HG03571 (cell line): ENCODE results near the gene PSMB10.
A peak's percentile ranks its signal among the peaks of the same experiment; 100 is the strongest.
"Not testable (repeated sequence)": the region's sequence is repeated elsewhere in the genome, so short reads cannot be mapped to it uniquely, and the experiment has no call there.

Experiments
- ATAC-seq: cut with Tn5 transposase; IDR thresholded peaks from one replicate; pipeline ENCODE4 v1.9.1; 2021; ENCODE audit not compliant: unreplicated experiment

The PSMB10 gene

GRCh38 chr16:67936124-67936879 is at the start of gene PSMB10:
Gene PSMB10, minus strand, starts transcription at chr16:67936850. Its CDS starts 101 bp downstream, at chr16:67936749.
- no peak for ATAC-seq

GRCh38 chr16:67982011-67982696 is 45.5 kb upstream of the PSMB10 start:
- no peak for ATAC-seq

GRCh38 chr16:67979955-67980678 is 43.5 kb upstream of the PSMB10 start, which contains the start of gene DPEP3:
Gene DPEP3, minus strand, starts transcription at chr16:67980499. Its CDS starts 119 bp downstream, at chr16:67980380.
- ATAC-seq = no peak

DNA sequence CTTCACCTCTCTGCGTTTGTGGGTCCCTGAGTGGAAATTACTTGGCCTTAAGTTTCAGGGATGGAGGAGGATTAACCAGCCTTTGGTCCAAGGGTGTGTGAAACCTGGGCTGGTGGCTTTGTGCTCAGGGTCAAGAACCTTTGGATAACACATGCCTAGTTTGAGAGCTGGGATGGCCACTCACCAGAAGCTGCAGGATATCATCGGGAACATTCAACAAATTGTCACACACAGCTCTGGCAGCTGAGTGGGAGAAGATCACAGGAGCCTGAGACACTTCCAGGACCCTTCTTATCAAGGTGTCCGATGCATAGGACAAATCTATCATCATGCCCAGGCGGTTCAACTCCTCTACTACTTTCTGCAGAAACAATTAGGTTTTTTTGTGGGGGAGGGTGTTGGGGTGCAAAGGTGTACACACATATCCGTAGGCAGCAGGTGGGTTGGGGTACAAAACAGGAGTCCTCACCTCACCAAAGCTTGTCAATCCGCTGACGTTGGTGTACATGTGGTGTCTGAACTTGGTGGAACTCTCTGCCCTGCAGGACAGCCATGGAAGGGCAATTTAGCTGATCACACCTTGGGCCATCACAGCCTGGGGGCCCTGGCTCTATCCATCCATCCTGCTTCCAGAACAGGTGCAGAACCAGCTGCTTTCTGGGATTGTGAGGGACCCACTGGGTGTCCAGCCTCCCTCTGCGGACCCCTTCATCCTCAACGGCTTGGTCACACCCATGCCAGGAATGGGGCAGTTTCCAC is 41.0 kb upstream of the PSMB10 start:
- ATAC-seq = no peak

DNA sequence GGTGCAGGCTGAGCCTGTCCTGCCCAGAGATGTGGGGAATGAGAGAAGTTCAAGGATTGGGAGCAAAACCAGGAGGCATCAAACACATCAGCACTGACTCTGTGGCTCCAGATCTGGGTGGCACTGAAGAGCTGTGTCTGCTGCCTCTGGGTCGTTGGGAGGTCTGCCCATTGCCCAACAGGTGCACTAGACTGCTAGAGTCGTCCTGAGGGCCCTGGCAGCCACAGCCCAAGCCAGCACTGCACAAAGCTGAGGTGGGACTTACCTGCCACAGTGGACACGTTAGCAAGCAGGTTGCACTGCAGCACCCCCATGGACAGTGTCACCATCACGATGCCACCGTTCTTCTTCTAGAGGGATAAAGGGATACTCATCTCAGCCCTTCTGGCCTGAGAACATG is 40.4 kb upstream of the PSMB10 start:
- ATAC-seq = no peak

DNA sequence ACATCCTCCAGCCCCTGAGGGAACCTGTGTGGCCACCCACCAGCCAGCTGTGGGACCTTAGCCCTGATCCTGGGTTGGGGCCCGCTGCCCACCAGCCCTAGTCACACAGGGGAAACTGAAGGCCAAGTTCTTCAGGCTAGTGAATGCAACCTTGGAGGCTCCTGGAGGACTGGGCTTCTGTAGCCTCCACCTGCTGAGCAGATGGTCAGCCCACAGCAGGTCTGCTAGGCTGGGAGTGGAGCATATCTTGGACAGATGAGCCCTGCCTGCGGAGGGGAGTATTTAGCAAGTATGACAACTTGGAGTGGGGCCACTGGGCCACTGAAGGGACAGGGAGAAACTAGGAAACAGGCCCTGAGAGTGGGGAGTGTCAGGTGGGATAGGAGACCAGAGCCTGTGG is 39.6 kb upstream of the PSMB10 start:
- ATAC-seq = no peak

DNA sequence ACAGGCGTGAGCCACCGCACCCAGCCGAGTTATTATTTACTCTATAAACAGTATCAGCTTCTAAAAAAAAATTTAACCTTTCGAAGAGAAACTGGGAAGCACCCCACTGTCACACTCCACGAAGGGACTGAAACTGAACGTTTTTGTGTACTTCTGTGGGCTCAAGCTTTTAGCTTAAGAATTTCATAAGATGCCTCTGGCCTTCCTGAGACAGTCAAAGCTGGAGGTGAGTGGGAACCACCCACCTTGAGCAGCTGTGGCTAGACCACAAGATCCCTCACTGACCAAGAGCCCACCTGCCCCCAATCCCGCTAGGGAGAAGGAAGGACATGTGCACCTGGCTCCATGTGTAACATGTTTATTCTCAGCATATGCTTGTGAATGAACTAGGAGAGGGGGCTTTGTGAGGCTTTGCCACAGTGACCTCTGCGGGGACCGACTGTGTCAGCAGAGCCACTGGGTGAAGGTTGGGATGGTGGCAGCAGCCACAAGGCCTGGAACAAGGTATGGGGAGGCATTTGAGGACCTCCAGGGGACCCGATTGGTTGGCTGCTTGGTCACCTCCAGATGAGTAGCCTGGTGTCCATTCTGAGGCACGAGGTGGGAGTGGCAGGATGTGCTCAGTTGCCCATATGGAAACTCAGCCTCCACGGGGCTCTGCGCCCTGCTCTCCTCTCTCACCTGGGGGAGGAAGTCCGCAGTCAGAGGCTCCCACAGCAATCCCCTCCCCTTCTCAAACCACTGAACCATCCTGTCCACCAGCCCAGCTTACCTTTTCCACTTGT is 38.9 kb upstream of the PSMB10 start:
- ATAC-seq = no peak

- not testable (repeated sequence) for ATAC-seq
Observed at GRCh38 chr16:67972285-67972684, 35.6 kb upstream of the PSMB10 start.

DNA sequence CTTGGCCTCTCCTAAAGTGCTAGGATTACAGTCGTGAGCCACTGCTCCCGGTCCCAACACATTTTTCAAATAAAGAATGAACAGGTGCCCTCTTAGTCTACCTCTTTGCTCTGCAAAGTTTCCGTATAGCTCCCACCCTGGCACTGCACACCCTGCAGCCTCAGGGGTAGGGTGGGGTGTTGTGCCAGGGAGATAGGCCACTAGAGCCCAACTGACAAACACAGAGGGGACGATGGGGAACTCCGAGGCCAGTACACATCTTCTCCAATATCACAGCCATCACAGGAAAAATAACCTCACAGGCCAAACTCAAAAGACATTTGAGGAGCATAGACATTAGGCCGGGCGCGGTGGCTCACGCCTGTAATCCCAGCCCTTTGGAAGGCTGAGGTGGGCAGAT is 34.5 kb upstream of the PSMB10 start:
- ATAC-seq = no peak

DNA sequence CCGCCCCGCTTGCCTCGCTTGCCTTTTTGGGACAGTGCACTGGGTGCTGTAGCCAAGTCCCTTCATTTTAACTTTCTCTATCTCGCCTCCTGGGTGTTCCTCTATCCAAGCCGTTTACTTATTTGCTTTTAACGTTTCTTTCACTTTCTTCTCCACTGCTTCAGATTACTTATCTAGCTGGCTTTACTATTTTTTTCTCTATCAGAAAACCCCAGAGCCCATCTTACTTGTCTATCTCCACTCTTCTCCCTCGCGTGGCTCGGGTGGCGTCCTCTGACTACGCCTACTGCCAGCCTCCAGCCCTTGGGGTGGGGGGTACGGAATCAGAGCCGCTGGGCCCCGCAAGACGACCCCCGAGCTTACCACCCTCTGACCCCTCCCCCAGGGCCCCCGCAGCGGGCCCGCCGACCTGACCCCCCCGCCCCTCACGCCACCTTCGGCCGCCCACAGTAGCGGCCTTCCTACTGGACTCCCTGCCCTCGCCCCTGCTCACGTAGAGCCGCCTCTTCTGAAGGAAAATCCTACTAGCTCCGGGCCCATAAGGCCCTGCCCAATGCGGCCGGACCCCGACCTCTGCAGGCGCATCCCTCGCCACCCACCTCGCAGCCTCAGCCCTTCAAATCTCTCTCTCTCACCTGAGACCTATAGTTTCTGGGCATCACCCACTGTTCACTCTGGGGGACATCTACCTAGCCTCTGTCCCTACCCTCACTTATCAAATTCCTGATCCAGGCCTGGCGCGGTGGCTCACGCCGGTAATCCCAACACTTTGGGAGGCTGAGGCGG is 32.8 kb upstream of the PSMB10 start:
- ATAC-seq = no peak

GRCh38 chr16:67968400-67969253 is 32.0 kb upstream of the PSMB10 start, which contains the start of gene SLC12A4:
Gene SLC12A4, minus strand, starts transcription at chr16:67968637. Its CDS starts 84 bp downstream, at chr16:67968553.
- peak; percentile 80 for ATAC-seq

DNA sequence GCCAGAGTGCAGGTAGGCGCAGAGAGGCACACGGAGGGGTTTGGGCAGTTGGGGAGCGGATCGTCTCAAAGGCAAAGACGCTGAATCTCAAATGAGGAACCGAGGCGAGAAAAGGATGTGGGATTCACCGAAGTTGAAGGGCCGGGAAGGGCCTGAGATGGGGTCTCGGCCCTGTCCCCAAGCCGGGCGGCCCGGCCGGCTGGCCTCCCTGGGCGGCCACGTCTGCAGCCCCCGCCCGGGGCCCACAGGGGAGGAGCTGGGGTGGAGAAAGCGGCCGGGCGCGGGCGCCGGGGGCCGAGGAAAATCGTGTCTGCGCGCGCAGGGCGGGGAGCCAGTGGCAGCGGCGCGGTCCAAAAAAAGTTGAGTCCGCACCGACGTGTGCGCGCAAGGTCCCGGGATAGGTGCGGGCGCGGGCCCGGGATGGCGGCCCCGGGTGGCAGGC is 31.3 kb upstream of the PSMB10 start:
- peak; percentile 20 for ATAC-seq

- ATAC-seq = no peak
Observed at GRCh38 chr16:67967183-67967957, 30.7 kb upstream of the PSMB10 start.

GRCh38 chr16:67966549-67967182 is 30.0 kb upstream of the PSMB10 start:
- no peak for ATAC-seq

- ATAC-seq = no peak
Observed at GRCh38 chr16:67965668-67966548, 29.3 kb upstream of the PSMB10 start.

GRCh38 chr16:67964477-67965131 is 28.0 kb upstream of the PSMB10 start:
- ATAC-seq = no peak
